HT1080 (cell line): Measurements from ENCODE around the gene PTRHD1. TPM values are rescaled to one million over a fixed set of nuclear protein-coding genes. Genes with fewer than 3 reads are reported as not detected.
A peak's percentile ranks its signal among the peaks of the same experiment; 100 is the strongest.

Source experiments
- DNase-seq: peaks from one replicate; pipeline ENCODE4 v3.0.0-alpha.2; 2015; ENCODE audit warnings: low read depth
- total RNA-seq: library from RNA; depleted of rRNA; stranded (reverse); fragments of >200 nt; shearing (Covaris generic); gene quantifications from 2 replicates; pipeline ENCODE4 v1.2.3, GENCODE V29; 2014; rRNA removed

PTRHD1 gene
- total RNA-seq, 1 experiment from 2014 or later = 48.4 TPM

DNA sequence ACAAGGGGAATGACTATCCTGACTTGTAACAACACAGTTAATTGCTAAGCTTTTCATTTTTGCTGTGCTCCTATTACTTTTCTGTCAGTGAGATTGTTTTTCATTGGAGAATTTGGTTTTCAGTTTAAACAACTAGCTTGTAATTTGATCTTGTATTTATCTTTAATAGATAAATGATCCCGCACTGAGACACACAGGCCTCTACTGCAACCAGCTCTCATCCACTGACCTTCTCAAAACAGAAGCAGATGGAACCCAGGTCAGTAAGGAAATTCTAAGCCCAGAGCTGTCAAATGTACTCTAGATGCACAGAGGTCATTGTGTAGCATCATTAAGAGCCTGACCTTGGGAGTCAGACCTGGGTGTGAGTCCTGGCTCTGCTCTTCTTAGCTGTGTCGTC, 30.7 kb downstream of the PTRHD1 start:
- no peak for DNase-seq

- DNase-seq = no peak
Measured at GRCh38 chr2:24761866-24762265, 31.3 kb downstream of the PTRHD1 start.

DNA sequence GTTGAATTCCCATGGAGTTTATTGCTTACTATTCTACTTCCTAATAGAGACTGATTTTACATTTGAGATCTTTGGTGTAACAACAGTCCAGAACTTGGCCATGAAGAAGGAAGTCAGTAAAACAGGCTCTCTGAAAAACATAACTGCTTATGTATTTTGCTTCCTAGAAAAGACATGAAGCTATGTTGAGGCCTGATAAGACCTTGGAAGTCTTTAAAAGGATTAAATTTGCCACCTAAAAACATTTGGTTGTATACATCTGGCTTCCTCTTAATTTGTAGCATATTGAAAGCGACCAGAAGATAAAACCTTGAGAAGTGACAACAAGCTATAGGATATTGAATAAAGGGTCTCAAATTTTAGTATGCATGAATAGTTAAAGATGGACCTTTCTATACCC, 36.4 kb downstream of the PTRHD1 start:
- DNase-seq = no peak

- DNase-seq = peak; percentile 26
Measured at GRCh38 chr2:24754985-24755705, 38.0 kb downstream of the PTRHD1 start.

DNA sequence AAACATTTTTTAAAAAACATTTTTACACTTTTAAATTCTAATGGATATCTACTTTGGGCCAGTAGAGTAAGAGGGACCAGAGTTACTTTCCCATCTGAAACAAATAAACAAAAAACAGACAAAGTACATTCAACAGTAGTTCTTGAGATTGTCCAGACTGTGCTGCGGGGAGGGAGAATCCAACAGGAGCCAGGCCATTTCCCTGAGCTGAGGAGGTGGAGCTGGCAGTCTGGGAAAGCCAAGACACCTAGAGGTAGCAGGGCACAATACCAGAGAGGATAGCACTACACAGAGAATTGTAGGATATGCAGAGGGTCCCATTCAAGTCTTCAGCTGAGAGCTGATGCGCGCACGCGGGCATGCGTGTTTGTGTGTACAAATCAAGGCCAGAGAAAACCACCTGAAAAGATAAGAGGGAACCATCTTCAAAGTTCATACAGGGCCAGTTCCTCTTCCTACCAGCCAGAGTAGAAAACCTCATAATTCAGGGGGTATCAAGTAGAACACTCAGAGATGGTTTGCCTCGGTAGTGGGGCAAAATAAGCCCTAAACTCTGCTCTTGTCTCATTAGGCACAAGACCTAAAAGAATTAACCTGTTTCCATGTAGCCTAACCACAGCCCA, 44.0 kb downstream of the PTRHD1 start:
- DNase-seq = no peak

GRCh38 chr2:24747299-24747698, 45.9 kb downstream of the PTRHD1 start:
- no peak for DNase-seq

DNA sequence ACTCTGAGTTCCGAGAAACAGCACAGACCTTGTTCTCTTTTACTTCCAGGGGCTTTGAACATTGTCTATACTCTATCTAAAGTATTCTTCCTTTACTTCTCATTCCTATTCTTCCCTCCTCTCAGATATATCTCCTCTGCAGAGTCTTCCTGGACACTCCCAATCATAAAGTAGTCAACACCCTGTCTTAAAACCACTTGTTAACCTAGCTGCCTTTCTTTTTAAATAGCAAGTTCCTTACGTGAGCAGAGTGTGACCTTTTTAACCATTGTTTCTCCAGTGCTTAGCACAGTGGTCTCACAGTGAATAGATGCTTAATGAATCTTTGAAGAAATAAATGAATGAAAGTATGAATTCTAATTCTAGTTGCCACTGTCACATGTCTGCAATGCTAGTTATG, 47.4 kb downstream of the PTRHD1 start:
- DNase-seq = no peak

GRCh38 chr2:24744356-24744755, 48.8 kb downstream of the PTRHD1 start:
- no peak for DNase-seq

DNA sequence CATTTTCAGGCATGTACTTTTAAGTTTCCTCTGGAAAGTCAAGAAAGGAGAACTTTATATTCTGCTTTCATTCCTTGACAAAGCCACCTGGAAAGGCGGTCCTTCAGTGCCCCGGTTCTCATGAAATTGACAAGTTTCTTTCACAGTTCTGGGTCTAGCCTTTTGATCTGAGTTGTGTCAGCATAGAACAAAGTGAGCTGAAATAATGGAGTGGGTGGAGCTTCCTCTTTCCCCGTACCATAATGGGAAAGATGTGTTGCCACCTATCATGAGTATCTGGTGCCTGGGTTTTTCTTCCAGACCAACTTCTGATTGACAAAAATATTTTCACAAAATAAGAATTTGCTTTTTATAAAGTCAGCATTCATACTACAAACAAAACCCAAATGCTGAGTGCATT, 49.3 kb downstream of the PTRHD1 start:
- DNase-seq = no peak

GRCh38 chr2:24742730-24743129, 50.5 kb downstream of the PTRHD1 start:
- no peak for DNase-seq

- DNase-seq = no peak
Measured at GRCh38 chr2:24740142-24740541, 53.0 kb downstream of the PTRHD1 start.

Other genes with a start within 250 kb of the PTRHD1 start
- 46.5 and 49.4 TPM in 2 replicates for gene CENPO, start within 50 bp of the PTRHD1 start, total RNA-seq
- 65.6 and 73.5 TPM in 2 replicates for gene ADCY3, start 126.8 kb upstream of the PTRHD1 start, total RNA-seq
- gene DNAJC27, start 178.6 kb upstream of the PTRHD1 start, total RNA-seq = 0.47 and 1.8 TPM in 2 replicates
- gene EFR3B, start 248.7 kb upstream of the PTRHD1 start, total RNA-seq = 3.9 and 5.6 TPM in 2 replicates